B cell (primary cell): ENCODE measurements around the gene MRPL36. TPM values are rescaled to one million over a fixed set of nuclear protein-coding genes. Genes with fewer than 3 reads are reported as not detected.
"Not testable (repeated sequence)": the region's sequence is repeated elsewhere in the genome, so short reads cannot be mapped to it uniquely, and the experiment has no call there.

ENCODE experiments used
- ATAC-seq: fragments of 200-7000 bp; cut with Tn5 transposase; one replicate; pipeline ENCODE4 v1.10.0; 2021; ENCODE audit warnings: low read depth, mild to moderate bottlenecking, moderate number of reproducible peaks, moderate library complexity
- CTCF ChIA-PET: fragments of 350-600 bp; sonication (Branson Sonifier 250); formaldehyde crosslinking; loops from one replicate; lab custom pipeline; 2021; ENCODE audit warnings: antibody characterized with exemption, inconsistent platforms; lab: Charles Lee
- POLR2A ChIA-PET: fragments of 350-600 bp; sonication (Branson Sonifier 250); formaldehyde crosslinking; loops from one replicate; lab custom pipeline; 2021; ENCODE audit warnings: antibody characterized with exemption; lab: Charles Lee
- DNase-seq: peaks from one replicate; pipeline ENCODE4 v3.0.0; 2013
- H2AFZ ChIP-seq: 2 replicates; pipeline ENCODE4 v1.6.1; 2012; ENCODE audit warnings: mild to moderate bottlenecking, low read depth, low read length; ENCODE audit not compliant: insufficient read depth, poor library complexity, severe bottlenecking
- H3K27ac ChIP-seq, 2 donors: 1 replicate in 1 of 2; 2 replicates in 1 of 2; pipeline ENCODE4 v1.5.1; 2012 to 2013; ENCODE audit warnings: low read length in 2 of 2, mild to moderate bottlenecking in 2 of 2, moderate library complexity in 1 of 2
- H3K27me3 ChIP-seq, 4 experiments: fragments of 200-600 bp in 1 of 4; sonication (generic) in 1 of 4; replicated peaks in 1 of 4; 1 replicate in 2 of 4; 2 replicates in 2 of 4; pipeline versions ENCODE4 v1.6.1 to v1.7.0; 2013 to 2016; ENCODE audit warnings: low read length in 3 of 4, mild to moderate bottlenecking in 2 of 4, mixed read lengths in 1 of 4, moderate library complexity in 1 of 4; ENCODE audit not compliant: insufficient read depth in 4 of 4, control insufficient read depth in 3 of 4; ENCODE audit errors: control extremely low read depth in 1 of 4
- H3K36me3 ChIP-seq, 2 experiments: replicated peaks in 1 of 2; 1 replicate in 1 of 2; 2 replicates in 1 of 2; pipeline versions ENCODE4 v1.6.1 to v1.7.1; 2013; ENCODE audit warnings: low read length in 1 of 2; ENCODE audit not compliant: insufficient read depth in 2 of 2, control insufficient read depth in 1 of 2; ENCODE audit errors: control extremely low read depth in 1 of 2, extremely low read depth in 1 of 2
- H3K4me1 ChIP-seq, 2 donors: fragments of 200-600 bp in 1 of 2; sonication (generic) in 1 of 2; 1 replicate in 1 of 2; 2 replicates in 1 of 2; pipeline versions ENCODE4 v1.5.1 to v1.6.1; 2013 to 2017; ENCODE audit warnings: low read length in 2 of 2; ENCODE audit not compliant: control insufficient read depth in 2 of 2, insufficient read depth in 2 of 2
- H3K4me2 ChIP-seq: replicated peaks from 2 replicates; pipeline ENCODE3; 2012; ENCODE audit warnings: mild to moderate bottlenecking, low read depth, low read length; ENCODE audit not compliant: poor library complexity, severe bottlenecking
- H3K4me3 ChIP-seq, 5 experiments: fragments of 200-600 bp in 1 of 5; sonication (generic) in 1 of 5; 1 replicate in 3 of 5; 2 replicates in 2 of 5; pipeline versions ENCODE4 v1.5.1 to v1.7.0; 2011 to 2016; ENCODE audit warnings: low read length in 4 of 5, mild to moderate bottlenecking in 4 of 5, low read depth in 2 of 5, control low read depth in 1 of 5, moderate library complexity in 1 of 5; ENCODE audit not compliant: insufficient read depth in 1 of 5; ENCODE audit errors: control extremely low read depth in 1 of 5, extremely low read depth in 1 of 5
- H3K79me2 ChIP-seq: fragments of 200-600 bp; sonication (generic); one replicate; pipeline ENCODE4 v1.6.0; 2016; ENCODE audit warnings: low read length; ENCODE audit not compliant: control insufficient read depth, insufficient read depth
- H3K9ac ChIP-seq: fragments of 200-600 bp; sonication (generic); 2 replicates; pipeline ENCODE4 v1.6.1; 2017; ENCODE audit warnings: mild to moderate bottlenecking, low read length, moderate library complexity
- H3K9me3 ChIP-seq, 3 donors: one replicate each; pipeline versions ENCODE4 v1.6.1 to v1.7.1; 2013; ENCODE audit warnings: low read length in 2 of 3; ENCODE audit not compliant: control insufficient read depth in 2 of 3, insufficient read depth in 1 of 3; ENCODE audit errors: control extremely low read depth in 1 of 3
- H4K20me1 ChIP-seq: 2 replicates; pipeline ENCODE4 v1.6.0; 2012; ENCODE audit warnings: mild to moderate bottlenecking, low read length; ENCODE audit not compliant: insufficient read depth, control insufficient read depth, poor library complexity, severe bottlenecking
- H3K27ac Mint-ChIP-seq: one replicate; pipeline ENCODE4 v1.8.0; 2021; ENCODE audit warnings: mixed read lengths
- H3K27me3 Mint-ChIP-seq: one replicate; pipeline ENCODE4 v1.8.0; 2021; ENCODE audit warnings: mixed read lengths
- H3K4me1 Mint-ChIP-seq: one replicate; pipeline ENCODE4 v1.8.0; 2021; ENCODE audit warnings: mixed read lengths
- H3K4me3 Mint-ChIP-seq: one replicate; pipeline ENCODE4 v1.8.0; 2021; ENCODE audit warnings: mixed read lengths
- H3K9me3 Mint-ChIP-seq: one replicate; pipeline ENCODE4 v1.8.0; 2022; ENCODE audit warnings: mixed read lengths; ENCODE audit not compliant: insufficient read depth
- EZH2 ChIP-seq: IDR thresholded peaks from 2 replicates; pipeline ENCODE4 v1.6.1; 2012; ENCODE audit warnings: borderline replicate concordance, low read depth, mild to moderate bottlenecking, moderate library complexity, low read length; ENCODE audit not compliant: insufficient read depth, poor library complexity, severe bottlenecking
- WGBS: methylation state at CpG from one replicate; pipeline ENCODE4 v1.1.5; 2013; ENCODE audit warnings: missing lambda C conversion rate; ENCODE audit not compliant: insufficient coverage; 5-methylcytosine and 5-hydroxymethylcytosine counted together
- intact Hi-C: fragments of 100-400 bp; cut with micrococcal nuclease; formaldehyde crosslinking; loops from one replicate; pipeline ENCODE4 v1.10.0; 2022
- polyA plus RNA-seq: library from polyadenylated mRNA; depleted of rRNA; stranded (reverse); fragments of >200 nt; gene quantifications from 2 replicates; pipeline ENCODE4 v1.2.3, GENCODE V29; 2012
- total RNA-seq, 2 donors: library from RNA; stranded (reverse); fragments of 120-200 nt in 1 of 2; gene quantifications; 1 replicate in 1 of 2; 2 replicates in 1 of 2; pipeline versions ENCODE4 v1.2.3 to v1.2.4, GENCODE V29; 2013 to 2022
- TF ChIP-seq, protein P1 (sequence below): fragments of 200-600 bp; IDR thresholded peaks from one replicate; pipeline ENCODE4 v1.8.0; 2022; ENCODE audit warnings: antibody characterized with exemption, mild to moderate bottlenecking

The MRPL36 gene
- total and polyA plus RNA-seq, 2 donors (not counting 1 experiment from before 2014, with no cell fraction given), result 12.5 to 25.0 TPM

DNA sequence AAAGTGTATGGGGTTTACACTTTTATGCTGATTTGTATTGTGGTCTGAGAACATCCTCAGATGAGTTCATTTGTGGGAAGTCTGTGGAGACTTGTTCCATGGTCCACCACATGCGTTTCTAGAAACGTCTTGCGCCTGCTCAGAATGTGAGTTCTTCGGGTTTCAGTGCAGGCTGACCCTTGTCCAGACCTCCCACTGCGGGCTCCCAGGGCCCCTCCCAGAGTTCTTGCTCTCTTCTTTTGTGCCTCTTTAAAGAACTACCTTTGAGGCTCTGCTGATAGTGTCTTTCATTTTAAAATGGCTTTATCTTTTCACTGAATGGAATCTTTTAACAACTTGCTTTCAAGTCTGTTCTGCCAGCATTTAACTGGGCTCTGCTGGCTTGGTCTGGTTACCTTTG lies 19.1 kb upstream of the MRPL36 start:
- Histone ChIP-seq H3K4me2 (no peak overlapping the region), H2AFZ (no peak overlapping the region), H3K4me3 (no peak overlapping the region), H3K9ac (no peak overlapping the region), H4K20me1 (peaks cover 10% of the 10 kb centered on the region), H3K9me3 (no peaks in the 10 kb centered on the region), H3K27ac (no peak overlapping the region), H3K4me1 (no peaks in the 10 kb centered on the region), H3K36me3 (peaks cover 1 to 56% of the 10 kb centered on the region in 2 experiments), H3K79me2 (no peaks in the 10 kb centered on the region), H3K27me3 (no peaks in the 10 kb centered on the region)
- Mint-ChIP-seq H3K4me3 (no peak overlapping the region), H3K4me1 (peaks cover 7% of the 10 kb centered on the region), H3K9me3 (no peaks in the 10 kb centered on the region), H3K27ac (no peak overlapping the region), H3K27me3 (no peaks in the 10 kb centered on the region)
- TF ChIP-seq EZH2, result no peak
- TF ChIP-seq, protein P1, sequence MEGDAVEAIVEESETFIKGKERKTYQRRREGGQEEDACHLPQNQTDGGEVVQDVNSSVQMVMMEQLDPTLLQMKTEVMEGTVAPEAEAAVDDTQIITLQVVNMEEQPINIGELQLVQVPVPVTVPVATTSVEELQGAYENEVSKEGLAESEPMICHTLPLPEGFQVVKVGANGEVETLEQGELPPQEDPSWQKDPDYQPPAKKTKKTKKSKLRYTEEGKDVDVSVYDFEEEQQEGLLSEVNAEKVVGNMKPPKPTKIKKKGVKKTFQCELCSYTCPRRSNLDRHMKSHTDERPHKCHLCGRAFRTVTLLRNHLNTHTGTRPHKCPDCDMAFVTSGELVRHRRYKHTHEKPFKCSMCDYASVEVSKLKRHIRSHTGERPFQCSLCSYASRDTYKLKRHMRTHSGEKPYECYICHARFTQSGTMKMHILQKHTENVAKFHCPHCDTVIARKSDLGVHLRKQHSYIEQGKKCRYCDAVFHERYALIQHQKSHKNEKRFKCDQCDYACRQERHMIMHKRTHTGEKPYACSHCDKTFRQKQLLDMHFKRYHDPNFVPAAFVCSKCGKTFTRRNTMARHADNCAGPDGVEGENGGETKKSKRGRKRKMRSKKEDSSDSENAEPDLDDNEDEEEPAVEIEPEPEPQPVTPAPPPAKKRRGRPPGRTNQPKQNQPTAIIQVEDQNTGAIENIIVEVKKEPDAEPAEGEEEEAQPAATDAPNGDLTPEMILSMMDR, result no peak
- WGBS, result 84% methylated on average over 5 of the region's 5 CpGs
- no peak for DNase-seq
- CTCF ChIA-PET, result no interaction called here
- ATAC-seq, result no peak
- intact Hi-C loops, result no loop called here
- POLR2A ChIA-PET, result no interaction called here

DNA sequence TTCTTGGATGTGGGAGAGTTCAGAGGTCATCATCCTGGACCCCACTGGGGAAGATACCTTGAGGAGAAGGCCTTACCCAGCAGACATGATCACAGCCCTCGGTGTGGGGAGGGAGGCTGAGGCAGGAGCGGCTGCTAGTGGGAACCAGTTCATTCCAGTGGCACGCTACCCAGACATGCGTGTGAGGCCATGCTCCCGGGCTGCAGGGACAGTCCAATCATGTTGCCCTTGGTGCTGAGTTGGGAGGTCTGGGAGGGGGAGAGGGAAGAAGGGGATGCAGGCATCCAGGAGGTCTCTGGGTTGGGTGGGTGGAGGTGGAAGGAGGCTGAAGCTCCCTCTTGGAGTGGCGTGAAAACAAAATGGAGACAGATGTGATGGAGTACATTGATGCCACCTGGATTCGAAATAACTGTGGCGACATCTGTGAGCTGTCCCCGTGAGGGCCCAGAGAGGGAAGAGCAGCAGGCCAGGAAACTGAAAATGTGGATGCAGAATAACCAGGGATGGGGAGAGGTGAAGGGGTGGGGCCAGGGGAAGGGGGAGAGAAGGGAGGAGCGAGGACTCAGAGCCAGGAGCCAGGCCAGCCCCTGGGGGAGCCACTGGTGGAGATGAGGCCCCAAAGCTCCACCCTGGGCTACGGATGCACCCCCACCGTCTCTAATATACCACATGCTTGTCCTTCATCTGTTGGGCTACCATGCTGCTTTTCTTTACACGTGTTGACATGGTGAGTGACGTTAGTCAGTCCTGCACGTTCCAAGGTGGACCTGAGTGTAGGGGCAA lies 17.8 kb upstream of the MRPL36 start:
- Histone ChIP-seq H2AFZ (no peak overlapping the region), H3K4me1 (no peaks in the 10 kb centered on the region), H3K4me2 (no peak overlapping the region), H3K9ac (no peak overlapping the region), H3K9me3 (no peaks in the 10 kb centered on the region), H4K20me1 (peaks cover 10% of the 10 kb centered on the region), H3K4me3 (no peak overlapping the region), H3K27ac (no peak overlapping the region), H3K36me3 (peaks cover under 1 to 62% of the 10 kb centered on the region in 2 experiments), H3K27me3 (no peaks in the 10 kb centered on the region), H3K79me2 (no peaks in the 10 kb centered on the region)
- H3K4me3 Mint-ChIP-seq, result no peak overlapping the region
- no peak overlapping the region for H3K27ac Mint-ChIP-seq
- peaks cover 7% of the 10 kb centered on the region for H3K4me1 Mint-ChIP-seq
- ATAC-seq, result no peak
- intact Hi-C loops, result no loop called here
- CTCF ChIA-PET, result no interaction called here
- H3K27me3 Mint-ChIP-seq, result no peaks in the 10 kb centered on the region
- no peak for DNase-seq
- POLR2A ChIA-PET, result no interaction called here
- WGBS, result 98% methylated on average over 12 of the region's 15 CpGs
- no peaks in the 10 kb centered on the region for H3K9me3 Mint-ChIP-seq
- TF ChIP-seq, protein P1, result no peak
- no peak for TF ChIP-seq EZH2

DNA sequence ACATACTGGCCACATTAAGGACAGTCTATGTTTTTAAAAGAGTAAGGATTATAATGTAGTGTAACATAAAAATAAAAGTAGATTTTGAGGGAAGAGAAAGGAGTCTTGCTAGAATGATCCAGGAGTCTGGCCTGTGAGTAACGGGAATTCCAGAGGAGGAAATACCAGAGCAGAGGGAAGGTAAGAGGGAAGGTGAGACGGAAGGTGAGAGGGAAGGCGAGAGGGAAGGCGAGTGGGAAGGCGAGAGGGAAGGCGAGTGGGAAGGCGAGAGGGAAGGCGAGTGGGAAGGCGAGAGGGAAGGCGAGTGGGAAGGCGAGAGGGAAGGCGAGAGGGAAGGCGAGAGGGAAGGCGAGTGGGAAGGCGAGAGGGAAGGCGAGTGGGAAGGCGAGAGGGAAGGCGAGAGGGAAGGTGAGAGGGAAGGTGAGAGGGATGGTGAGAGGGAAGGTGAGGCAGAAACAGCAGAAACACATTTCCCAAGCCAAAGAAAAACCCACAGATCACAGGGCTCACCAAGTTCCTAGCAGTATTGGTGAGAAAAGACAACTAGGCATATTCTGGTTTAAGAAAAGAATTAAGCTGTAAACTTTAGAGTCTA lies 17.0 kb upstream of the MRPL36 start:
- H3K79me2 ChIP-seq, H2AFZ ChIP-seq, CTCF ChIA-PET, H3K27ac ChIP-seq, H3K27me3 Mint-ChIP-seq, H3K4me2 ChIP-seq, H3K4me3 Mint-ChIP-seq, intact Hi-C loops, H3K27me3 ChIP-seq, H3K4me1 ChIP-seq, ATAC-seq, H3K27ac Mint-ChIP-seq, H3K4me1 Mint-ChIP-seq, H3K9me3 ChIP-seq, DNase-seq, POLR2A ChIA-PET, H3K9me3 Mint-ChIP-seq, H3K9ac ChIP-seq, H3K4me3 ChIP-seq: not testable (repeated sequence)
- peaks cover 14% of the 10 kb centered on the region for H4K20me1 ChIP-seq
- peaks cover 0 to 71% of the 10 kb centered on the region in 2 experiments for H3K36me3 ChIP-seq
- WGBS, result 100% methylated on average over 3 of the region's 18 CpGs
